Ectodermal cell (in vitro differentiated cells): ENCODE results near the gene LRRC8C.

Experiments used
- H3K27ac ChIP-seq: 2 replicates; pipeline ENCODE4 v1.7.0; 2013; ENCODE audit warnings: mild to moderate bottlenecking, low read depth, low read length; ENCODE audit not compliant: insufficient read depth, poor library complexity, severe bottlenecking
- H3K27me3 ChIP-seq: 2 replicates; pipeline ENCODE4 v1.7.0; 2013; ENCODE audit warnings: mild to moderate bottlenecking, low read length; ENCODE audit not compliant: insufficient read depth, control insufficient read depth, poor library complexity, severe bottlenecking
- H3K36me3 ChIP-seq: one replicate; pipeline ENCODE4 v1.7.0; 2013; ENCODE audit warnings: low read length; ENCODE audit not compliant: control insufficient read depth, insufficient read depth
- H3K4me1 ChIP-seq: one replicate; pipeline ENCODE4 v1.7.0; 2013; ENCODE audit warnings: low read length; ENCODE audit not compliant: control insufficient read depth, insufficient read depth
- H3K4me3 ChIP-seq: 2 replicates; pipeline ENCODE4 v1.7.0; 2013; ENCODE audit warnings: low read depth, low read length, control low read depth; ENCODE audit not compliant: insufficient read depth
- H3K9me3 ChIP-seq: 2 replicates; pipeline ENCODE4 v1.7.0; 2013; ENCODE audit warnings: mild to moderate bottlenecking, low read length, moderate library complexity; ENCODE audit not compliant: control insufficient read depth
- WGBS, 2 experiments: methylation state at CpG; one replicate each; pipeline ENCODE4 v1.1.7; 2013; ENCODE audit warnings: missing lambda C conversion rate in 2 of 2; 5-methylcytosine and 5-hydroxymethylcytosine counted together

The LRRC8C gene

GRCh38 chr1:89607586-89608318, 25.2 kb upstream of the LRRC8C start:
- H3K4me1 ChIP-seq, result no peaks in the 10 kb centered on the region
- no peak overlapping the region for H3K27ac ChIP-seq
- WGBS, 2 experiments, result 90 to 94% methylated on average over 5 of the region's 5 CpGs
- no peaks in the 10 kb centered on the region for H3K36me3 ChIP-seq
- no peaks in the 10 kb centered on the region for H3K27me3 ChIP-seq
- H3K9me3 ChIP-seq, result no peaks in the 10 kb centered on the region
- no peak overlapping the region for H3K4me3 ChIP-seq

GRCh38 chr1:89608319-89608983, 24.5 kb upstream of the LRRC8C start:
- Histone ChIP-seq H3K27me3 (no peaks in the 10 kb centered on the region), H3K4me3 (no peak overlapping the region), H3K36me3 (no peaks in the 10 kb centered on the region), H3K9me3 (no peaks in the 10 kb centered on the region), H3K27ac (no peak overlapping the region), H3K4me1 (no peaks in the 10 kb centered on the region)
- 85 to 87% methylated on average over 8 to 9 of the region's 9 CpGs for WGBS, 2 experiments

- Histone ChIP-seq H3K36me3 (no peaks in the 10 kb centered on the region), H3K4me3 (no peak overlapping the region), H3K4me1 (no peaks in the 10 kb centered on the region), H3K27me3 (no peaks in the 10 kb centered on the region), H3K27ac (no peak overlapping the region), H3K9me3 (no peaks in the 10 kb centered on the region)
- 94 to 95% methylated on average over 20 of the region's 20 CpGs for WGBS, 2 experiments
These were observed 23.8 kb upstream of the LRRC8C start for GRCh38 chr1:89608984-89609725.

- H3K36me3 ChIP-seq, result no peaks in the 10 kb centered on the region
- H3K9me3 ChIP-seq, result no peaks in the 10 kb centered on the region
These were observed 23.0 kb upstream of the LRRC8C start for GRCh38 chr1:89609781-89610456.

GRCh38 chr1:89610457-89611011, 22.4 kb upstream of the LRRC8C start:
- Histone ChIP-seq H3K27ac (no peak overlapping the region), H3K9me3 (no peaks in the 10 kb centered on the region), H3K4me1 (no peaks in the 10 kb centered on the region), H3K27me3 (no peaks in the 10 kb centered on the region), H3K4me3 (no peak overlapping the region), H3K36me3 (no peaks in the 10 kb centered on the region)
- WGBS, 2 experiments, result 90 to 91% methylated on average over 15 of the region's 15 CpGs

More at GRCh38 chr1:89609781-89610456, 23.0 kb upstream of the LRRC8C start:
- Histone ChIP-seq H3K4me1 (no peaks in the 10 kb centered on the region), H3K27me3 (no peaks in the 10 kb centered on the region), H3K4me3 (no peak overlapping the region), H3K27ac (no peak overlapping the region)
- 91% methylated on average over 14 of the region's 14 CpGs for WGBS, 2 experiments

GRCh38 chr1:89611721-89612120, 21.2 kb upstream of the LRRC8C start:
- Histone ChIP-seq H3K9me3 (no peaks in the 10 kb centered on the region), H3K4me3 (no peak overlapping the region), H3K27me3 (no peaks in the 10 kb centered on the region), H3K4me1 (no peaks in the 10 kb centered on the region), H3K36me3 (no peaks in the 10 kb centered on the region), H3K27ac (no peak overlapping the region)
- WGBS, 2 experiments, result 71 to 100% methylated on average over 1 of the region's 1 CpG

- H3K4me3 ChIP-seq, result no peak overlapping the region
- H3K27me3 ChIP-seq, result no peaks in the 10 kb centered on the region
- no peak overlapping the region for H3K27ac ChIP-seq
- H3K9me3 ChIP-seq, result no peaks in the 10 kb centered on the region
- H3K36me3 ChIP-seq, result no peaks in the 10 kb centered on the region
- WGBS, 2 experiments, result 85 to 88% methylated on average over 7 of the region's 7 CpGs
- no peaks in the 10 kb centered on the region for H3K4me1 ChIP-seq
These were observed 19.0 kb upstream of the LRRC8C start for GRCh38 chr1:89613928-89614327.

- H3K36me3 ChIP-seq, result no peaks in the 10 kb centered on the region
- no peaks in the 10 kb centered on the region for H3K4me1 ChIP-seq
- no peak overlapping the region for H3K4me3 ChIP-seq
- H3K27ac ChIP-seq, result no peak overlapping the region
- 92 to 96% methylated on average over 3 of the region's 3 CpGs for WGBS, 2 experiments
- H3K27me3 ChIP-seq, result no peaks in the 10 kb centered on the region
- no peaks in the 10 kb centered on the region for H3K9me3 ChIP-seq
These were observed 17.0 kb upstream of the LRRC8C start for GRCh38 chr1:89615676-89616598.
